HCT116 (cell line): ENCODE measurements around the gene PIKFYVE. TPM values are rescaled to one million over a fixed set of nuclear protein-coding genes. Genes with fewer than 3 reads are reported as not detected.

Source experiments
- ATAC-seq: fragments of 200-7000 bp; cut with Tn5 transposase; 2 replicates; pipeline ENCODE4 v1.9.1; 2020; ENCODE audit warnings: mild to moderate bottlenecking, moderate library complexity
- BruUV-seq: library from RNA; stranded (reverse); fragments of 400-500 nt; replicated peaks from 2 replicates; lab custom pipeline; 2021; lab: Mats Ljungman, UMichigan
- CTCF ChIA-PET: fragments of 300-600 bp; sonication (Branson Sonifier 250); formaldehyde crosslinking; loops from one replicate; lab custom pipeline; 2021; ENCODE audit warnings: antibody characterized with exemption; lab: Charles Lee
- POLR2A ChIA-PET: fragments of 300-600, 350-600 bp; sonication (Branson Sonifier 250); formaldehyde crosslinking; loops from one replicate; lab custom pipeline; 2021; ENCODE audit warnings: antibody characterized with exemption; lab: Charles Lee
- RAD21 ChIA-PET, 2 experiments: fragments of 300-600 bp; sonication (Branson Sonifier 250); formaldehyde crosslinking; loops; one replicate each; lab custom pipeline; 2023; ENCODE audit warnings: low total read pairs in 2 of 2; ENCODE audit not compliant: uncharacterized antibody in 2 of 2, unreplicated experiment in 2 of 2, low non-redundant PET in 1 of 2; lab: Charles Lee
- DNase-seq: peaks from one replicate; pipeline ENCODE4 v3.0.0-alpha.2; 2010; ENCODE audit warnings: low read depth, low spot score
- H2AFZ ChIP-seq: fragments of 200-600 bp; shearing (Covaris generic), sonication (generic); 2 replicates; pipeline ENCODE4 v1.6.1; 2017; ENCODE audit warnings: low read depth, mixed run types, mixed read lengths, antibody characterized with exemption, low read length; ENCODE audit not compliant: poor library complexity, severe bottlenecking
- H3K27ac ChIP-seq: 2 replicates; pipeline ENCODE4 v1.5.1; 2012; ENCODE audit warnings: low read depth, low read length
- H3K27me3 ChIP-seq: fragments of 200-600 bp; sonication (generic); 2 replicates; pipeline ENCODE4 v1.6.1; 2016; ENCODE audit warnings: mixed run types, low read length, mixed read lengths; ENCODE audit not compliant: insufficient read depth
- H3K36me3 ChIP-seq, 2 experiments: fragments of 200-500 bp in 1 of 2; fragments of 200-600 bp in 1 of 2; sonication (Bioruptor generic) in 1 of 2; sonication (generic) in 1 of 2; 2 replicates each; pipeline versions ENCODE4 v1.5.1 to v1.6.1; 2014 to 2016; ENCODE audit warnings: low read length in 2 of 2, inconsistent platforms in 1 of 2, mixed read lengths in 1 of 2, mixed run types in 1 of 2; ENCODE audit not compliant: insufficient read depth in 2 of 2, control insufficient read depth in 1 of 2
- H3K4me1 ChIP-seq, 2 experiments: fragments of 200-600 bp in 1 of 2; sonication (generic) in 1 of 2; 2 replicates each; pipeline versions ENCODE4 v1.5.1 to v1.6.1; 2012 to 2017; ENCODE audit warnings: low read length in 2 of 2, inconsistent platforms in 1 of 2, mild to moderate bottlenecking in 1 of 2, mixed read lengths in 1 of 2, mixed run types in 1 of 2, moderate library complexity in 1 of 2; ENCODE audit not compliant: insufficient read depth in 2 of 2, control insufficient read depth in 1 of 2
- H3K4me2 ChIP-seq: fragments of 200-600 bp; sonication (generic); 2 replicates; pipeline ENCODE4 v1.6.1; 2017; ENCODE audit warnings: mixed run types, low read length, mixed read lengths
- H3K4me3 ChIP-seq, 2 experiments: fragments of 200-600 bp in 1 of 2; sonication (generic) in 1 of 2; replicated peaks in 1 of 2; 2 replicates each; pipeline ENCODE4 v1.5.1; 2011 to 2016; ENCODE audit warnings: low read length in 2 of 2, control low read depth in 1 of 2, low read depth in 1 of 2, mild to moderate bottlenecking in 1 of 2, mixed read lengths in 1 of 2, mixed run types in 1 of 2
- H3K79me2 ChIP-seq: fragments of 200-600 bp; sonication (generic); 2 replicates; pipeline ENCODE4 v1.6.1; 2017; ENCODE audit warnings: mild to moderate bottlenecking, mixed run types, low read length, moderate library complexity, mixed read lengths; ENCODE audit not compliant: insufficient read depth
- H3K9ac ChIP-seq: fragments of 200-600 bp; sonication (generic); 2 replicates; pipeline ENCODE4 v1.6.1; 2016; ENCODE audit warnings: low read length, mixed read lengths
- H3K9me2 ChIP-seq: fragments of 200-600 bp; sonication (generic), shearing (Covaris generic); 2 replicates; pipeline ENCODE4 v1.6.1; 2017; ENCODE audit warnings: mixed run types, mild to moderate bottlenecking, moderate library complexity; ENCODE audit not compliant: insufficient read depth
- H3K9me3 ChIP-seq, 2 experiments: fragments of 200-500 bp in 1 of 2; fragments of 200-600 bp in 1 of 2; sonication (Bioruptor generic) in 1 of 2; sonication (generic) in 1 of 2; 2 replicates each; pipeline ENCODE4 v1.6.1; 2014 to 2017; ENCODE audit warnings: low read length in 2 of 2, mixed read lengths in 2 of 2, inconsistent platforms in 1 of 2, low read depth in 1 of 2, mild to moderate bottlenecking in 1 of 2, mixed run types in 1 of 2, moderate library complexity in 1 of 2; ENCODE audit not compliant: control insufficient read depth in 1 of 2, insufficient read depth in 1 of 2
- H4K20me1 ChIP-seq: fragments of 200-600 bp; sonication (generic), shearing (Covaris generic); 2 replicates; pipeline ENCODE4 v1.6.1; 2017; ENCODE audit warnings: mixed run types, mild to moderate bottlenecking, moderate library complexity; ENCODE audit not compliant: insufficient read depth
- ATF3 ChIP-seq: IDR thresholded peaks from 2 replicates; pipeline ENCODE4 v1.6.1; 2012
- CBX3 ChIP-seq: IDR thresholded peaks from 2 replicates; pipeline ENCODE4 v1.6.1; 2012; ENCODE audit warnings: low read depth
- CEBPB ChIP-seq: IDR thresholded peaks from 2 replicates; pipeline ENCODE4 v1.6.1; 2012; ENCODE audit warnings: low read depth
- CTCF ChIP-seq, 3 experiments: fragments of 200-600 bp in 1 of 3; sonication (generic) in 1 of 3; IDR thresholded peaks in 2 of 3; conservative IDR thresholded peaks in 1 of 3; 2 replicates each; pipeline ENCODE4 v1.5.1; 2012 to 2017; ENCODE audit warnings: low read depth in 2 of 3, low read length in 2 of 3, antibody characterized with exemption in 1 of 3, borderline replicate concordance in 1 of 3, control low read depth in 1 of 3, mild to moderate bottlenecking in 1 of 3, mixed read lengths in 1 of 3, mixed run types in 1 of 3, moderate library complexity in 1 of 3; ENCODE audit not compliant: insufficient read depth in 1 of 3
- EGR1 ChIP-seq: IDR thresholded peaks from 2 replicates; pipeline ENCODE4 v1.6.1; 2012; ENCODE audit warnings: low read depth
- ELF1 ChIP-seq: IDR thresholded peaks from 2 replicates; pipeline ENCODE4 v1.6.1; 2012; ENCODE audit warnings: low read depth, borderline replicate concordance
- EZH2 ChIP-seq: fragments of 200-600 bp; sonication (generic); IDR thresholded peaks from 2 replicates; pipeline ENCODE4 v1.6.1; 2017; ENCODE audit warnings: antibody characterized with exemption, mixed run types
- FOSL1 ChIP-seq: IDR thresholded peaks from 2 replicates; pipeline ENCODE4 v1.6.1; 2012; ENCODE audit warnings: low read depth
- JUND ChIP-seq: IDR thresholded peaks from 2 replicates; pipeline ENCODE4 v1.6.1; 2012
- POLR2AphosphoS5 ChIP-seq: IDR thresholded peaks from 2 replicates; pipeline ENCODE4 v1.6.1; 2011; ENCODE audit warnings: mild to moderate bottlenecking, low read depth, low read length, moderate library complexity
- REST ChIP-seq: IDR thresholded peaks from 2 replicates; pipeline ENCODE4 v1.6.1; 2012; ENCODE audit warnings: low read depth
- SIN3A ChIP-seq: IDR thresholded peaks from 2 replicates; pipeline ENCODE4 v1.6.1; 2012; ENCODE audit warnings: low read depth
- SP1 ChIP-seq: IDR thresholded peaks from 2 replicates; pipeline ENCODE4 v1.6.1; 2012; ENCODE audit warnings: low read depth
- SRF ChIP-seq: IDR thresholded peaks from 2 replicates; pipeline ENCODE4 v1.6.1; 2012; ENCODE audit warnings: low read depth
- TCF7L2 ChIP-seq: IDR thresholded peaks from 2 replicates; pipeline ENCODE4 v1.7.0; 2011; ENCODE audit warnings: borderline replicate concordance, inconsistent platforms; ENCODE audit not compliant: insufficient read depth, insufficient read length; ENCODE audit errors: extremely low read depth
- ZBTB33 ChIP-seq: IDR thresholded peaks from 2 replicates; pipeline ENCODE4 v1.6.1; 2011; ENCODE audit warnings: mild to moderate bottlenecking, low read length, moderate library complexity; ENCODE audit not compliant: insufficient replicate concordance; ENCODE audit errors: extremely low read depth
- ZFX ChIP-seq: fragments of 450-650 bp; IDR thresholded peaks from 2 replicates; pipeline ENCODE4 v1.6.1; 2017
- ZNF274 ChIP-seq: fragments of 200-500 bp; sonication (Bioruptor generic); IDR thresholded peaks from 2 replicates; pipeline ENCODE4 v1.6.1; 2014; ENCODE audit warnings: mild to moderate bottlenecking, low read depth, low read length, inconsistent platforms
- intact Hi-C: fragments of 100-400 bp; cut with micrococcal nuclease; formaldehyde crosslinking; loops from 2 replicates; pipeline ENCODE4 v1.10.0; 2022
- total RNA-seq: library from RNA; stranded (reverse); gene quantifications from one replicate; pipeline ENCODE4 v1.2.1, GENCODE V29; 2021; ENCODE audit not compliant: unreplicated experiment

The PIKFYVE gene
- total RNA-seq, 1 experiment from 2014 or later: 21.8 TPM

GRCh38 chr2:208250388-208250787 lies 15.7 kb upstream of the PIKFYVE start:
- H3K4me3 ChIP-seq: no peak overlapping the region
- no TSS peak for BruUV-seq
- DNase-seq (no peak), ATAC-seq (no peak)
- intact Hi-C loops: loop anchor here (5.0 kb wide), 1 partner anchor 503 kb away; no protein-coding TSS in a partner anchor
- no peak overlapping the region for H2AFZ ChIP-seq
- H3K27me3 ChIP-seq: no peaks in the 10 kb centered on the region
- H3K27ac ChIP-seq: no peak overlapping the region
- H3K4me1 ChIP-seq: peaks cover 4 to 9% of the 10 kb centered on the region in 2 experiments; a peak in 3 of 4 replicates
- POLR2A ChIA-PET: no interaction called here
- no peak for TF ChIP-seq SP1
- TF ChIP-seq SRF: no peak
- no peak for TF ChIP-seq ATF3
- no peak for TF ChIP-seq CBX3
- no peak for TF ChIP-seq ELF1
- no peak for TF ChIP-seq EZH2
- TF ChIP-seq ZNF274: no peak
- TF ChIP-seq JUND: no peak
- no peak for TF ChIP-seq CTCF (IDR thresholded peaks at IDR 0.05 in 2 of 3, conservative IDR thresholded peaks at IDR 0.05 in 1 of 3; ENCODE audit: borderline replicate concordance in 1 of 3, insufficient read depth in 1 of 3, low read depth in 2 of 3, low read length in 2 of 3)
- TF ChIP-seq POLR2AphosphoS5: no peak
- TF ChIP-seq ZBTB33: no peak
- TF ChIP-seq SIN3A: no peak
- no peak for TF ChIP-seq REST
- no peak for TF ChIP-seq FOSL1
- TF ChIP-seq CEBPB: no peak
- TF ChIP-seq TCF7L2: no peak
- no peak for TF ChIP-seq ZFX
- no peak for TF ChIP-seq EGR1
- RAD21 ChIA-PET: no interaction called here
- H3K36me3 ChIP-seq: peaks cover 0 to 8% of the 10 kb centered on the region in 2 experiments; a peak in 2 of 4 replicates
- H4K20me1 ChIP-seq: no peaks in the 10 kb centered on the region
- no peaks in the 10 kb centered on the region for H3K9me3 ChIP-seq
- no peak overlapping the region for H3K9ac ChIP-seq
- CTCF ChIA-PET: no interaction called here
- no peak overlapping the region for H3K4me2 ChIP-seq
- no peaks in the 10 kb centered on the region for H3K9me2 ChIP-seq
- no peaks in the 10 kb centered on the region for H3K79me2 ChIP-seq
